HL-60 (cell line): Measurements from ENCODE around the gene KLHL10.

ENCODE experiments used
- DNase-seq, 2 experiments: peaks; one replicate each; pipeline ENCODE4 v3.0.0-alpha.2; 2010 to 2020; ENCODE audit warnings: low read depth in 1 of 2, low spot score in 1 of 2
- H3K27ac ChIP-seq: fragments of 250-450 bp; sonication (Bioruptor Pico); replicated peaks from 2 replicates; pipeline ENCODE4 v1.5.1; 2020; ENCODE audit warnings: mild to moderate bottlenecking, moderate library complexity
- H3K27me3 ChIP-seq: fragments of 250-450 bp; sonication (Bioruptor Pico); 2 replicates; pipeline ENCODE4 v1.5.1; 2021; ENCODE audit warnings: mild to moderate bottlenecking, moderate library complexity; ENCODE audit not compliant: insufficient read depth, poor library complexity, severe bottlenecking
- H3K4me3 ChIP-seq: replicated peaks from 2 replicates; pipeline ENCODE4 v1.5.1; 2011; ENCODE audit warnings: mild to moderate bottlenecking, control low read depth, low read length; ENCODE audit not compliant: insufficient read depth
- GABPA ChIP-seq: IDR thresholded peaks from 2 replicates; pipeline ENCODE4 v1.6.1; 2012; ENCODE audit warnings: low read depth
- POLR2AphosphoS5 ChIP-seq: IDR thresholded peaks from 2 replicates; pipeline ENCODE4 v1.6.1; 2012; ENCODE audit warnings: low read depth
- REST ChIP-seq: IDR thresholded peaks from 2 replicates; pipeline ENCODE4 v1.6.1; 2012; ENCODE audit warnings: low read depth; ENCODE audit not compliant: insufficient replicate concordance
- SPI1 ChIP-seq: IDR thresholded peaks from 2 replicates; pipeline ENCODE4 v1.6.1; 2012; ENCODE audit warnings: low read depth, mild to moderate bottlenecking, borderline replicate concordance
- long read RNA-seq: library from polyadenylated mRNA; unstranded; transcript quantifications from one replicate; pipeline ENCODE4 v2.0.0, GENCODE V29; 2020
- TF ChIP-seq, protein P1 (sequence below): IDR thresholded peaks from one replicate; pipeline ENCODE4 v1.5.1; 2011; ENCODE audit warnings: low read length, control low read depth, inconsistent platforms; ENCODE audit not compliant: insufficient read depth

The KLHL10 gene
- long read RNA-seq: 0 reads

- no peak within 1 kb of the TSS for H3K4me3 ChIP-seq
- H3K27me3 ChIP-seq: peaks cover 29% of the 10 kb centered on the region
- TF ChIP-seq GABPA (no peak), SPI1 (no peak), POLR2AphosphoS5 (no peak), REST (no peak)
- TF ChIP-seq, protein P1, sequence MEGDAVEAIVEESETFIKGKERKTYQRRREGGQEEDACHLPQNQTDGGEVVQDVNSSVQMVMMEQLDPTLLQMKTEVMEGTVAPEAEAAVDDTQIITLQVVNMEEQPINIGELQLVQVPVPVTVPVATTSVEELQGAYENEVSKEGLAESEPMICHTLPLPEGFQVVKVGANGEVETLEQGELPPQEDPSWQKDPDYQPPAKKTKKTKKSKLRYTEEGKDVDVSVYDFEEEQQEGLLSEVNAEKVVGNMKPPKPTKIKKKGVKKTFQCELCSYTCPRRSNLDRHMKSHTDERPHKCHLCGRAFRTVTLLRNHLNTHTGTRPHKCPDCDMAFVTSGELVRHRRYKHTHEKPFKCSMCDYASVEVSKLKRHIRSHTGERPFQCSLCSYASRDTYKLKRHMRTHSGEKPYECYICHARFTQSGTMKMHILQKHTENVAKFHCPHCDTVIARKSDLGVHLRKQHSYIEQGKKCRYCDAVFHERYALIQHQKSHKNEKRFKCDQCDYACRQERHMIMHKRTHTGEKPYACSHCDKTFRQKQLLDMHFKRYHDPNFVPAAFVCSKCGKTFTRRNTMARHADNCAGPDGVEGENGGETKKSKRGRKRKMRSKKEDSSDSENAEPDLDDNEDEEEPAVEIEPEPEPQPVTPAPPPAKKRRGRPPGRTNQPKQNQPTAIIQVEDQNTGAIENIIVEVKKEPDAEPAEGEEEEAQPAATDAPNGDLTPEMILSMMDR: no peak
- no peak within 1 kb of the TSS for H3K27ac ChIP-seq
- no peak for DNase-seq
Observed at GRCh38 chr17:41837761-41838538, at the start of gene KLHL10. Gene KLHL10, plus strand, starts transcription at chr17:41837825. Its CDS starts 108 bp downstream, at chr17:41837933.

GRCh38 chr17:41792845-41793783 is 44.5 kb upstream of the KLHL10 start:
- Histone ChIP-seq H3K4me3 (no peak overlapping the region), H3K27ac (no peak overlapping the region), H3K27me3 (no peaks in the 10 kb centered on the region)
- DNase-seq: no peak
- no peak for TF ChIP-seq POLR2AphosphoS5
- TF ChIP-seq GABPA: no peak
- TF ChIP-seq, protein P1: no peak
- no peak for TF ChIP-seq REST
- TF ChIP-seq SPI1: no peak

DNA sequence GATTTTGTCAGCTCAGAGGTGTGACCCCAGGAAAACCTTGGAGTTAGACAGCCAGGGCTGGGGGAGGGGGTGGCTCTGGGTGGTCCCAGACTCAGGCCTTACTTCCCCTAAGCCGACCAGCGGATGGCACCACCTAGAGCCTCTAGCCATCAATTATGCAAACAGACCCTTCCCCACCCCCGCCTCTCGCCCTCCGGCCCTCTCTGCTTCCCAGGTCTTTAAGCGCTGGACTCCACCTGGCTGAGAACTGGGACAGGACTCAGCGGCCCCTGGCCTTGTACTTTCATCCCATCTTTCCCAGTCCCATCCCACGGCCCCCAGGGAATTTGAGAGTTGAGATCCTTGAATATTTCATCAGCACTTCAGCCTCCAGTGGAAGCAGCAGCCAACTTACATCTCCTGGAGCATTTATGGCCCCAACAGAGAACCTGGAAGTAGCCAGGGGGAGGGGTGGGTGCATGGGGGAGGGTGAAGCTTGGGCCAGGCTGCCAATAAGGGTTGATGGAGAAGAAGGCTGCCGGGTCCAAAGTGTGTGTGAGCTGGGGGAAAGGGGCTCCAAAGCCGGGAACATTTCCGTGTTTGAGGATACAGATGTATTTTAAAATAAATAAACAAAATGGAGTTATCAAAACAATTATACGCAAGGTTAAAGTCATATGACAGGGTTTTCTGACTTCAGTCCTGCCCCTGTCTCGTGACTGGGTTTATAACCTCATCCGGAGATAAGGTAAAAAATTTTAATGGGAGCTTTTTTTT is 43.7 kb upstream of the KLHL10 start:
- H3K4me3 ChIP-seq: no peak overlapping the region
- DNase-seq: no peak
- H3K27ac ChIP-seq: no peak overlapping the region
- no peaks in the 10 kb centered on the region for H3K27me3 ChIP-seq
- TF ChIP-seq SPI1 (no peak), REST (no peak), POLR2AphosphoS5 (no peak), GABPA (no peak)
- TF ChIP-seq, protein P1: no peak
